HG03439 (cell line): ENCODE results near the gene GTPBP3.
"Not testable (repeated sequence)": the region's sequence is repeated elsewhere in the genome, so short reads cannot be mapped to it uniquely, and the experiment has no call there.

Source experiments
- ATAC-seq: cut with Tn5 transposase; IDR thresholded peaks from one replicate; pipeline ENCODE4 v1.9.1; 2021; ENCODE audit warnings: mild to moderate bottlenecking, moderate library complexity; ENCODE audit not compliant: unreplicated experiment

The GTPBP3 gene, protein sequence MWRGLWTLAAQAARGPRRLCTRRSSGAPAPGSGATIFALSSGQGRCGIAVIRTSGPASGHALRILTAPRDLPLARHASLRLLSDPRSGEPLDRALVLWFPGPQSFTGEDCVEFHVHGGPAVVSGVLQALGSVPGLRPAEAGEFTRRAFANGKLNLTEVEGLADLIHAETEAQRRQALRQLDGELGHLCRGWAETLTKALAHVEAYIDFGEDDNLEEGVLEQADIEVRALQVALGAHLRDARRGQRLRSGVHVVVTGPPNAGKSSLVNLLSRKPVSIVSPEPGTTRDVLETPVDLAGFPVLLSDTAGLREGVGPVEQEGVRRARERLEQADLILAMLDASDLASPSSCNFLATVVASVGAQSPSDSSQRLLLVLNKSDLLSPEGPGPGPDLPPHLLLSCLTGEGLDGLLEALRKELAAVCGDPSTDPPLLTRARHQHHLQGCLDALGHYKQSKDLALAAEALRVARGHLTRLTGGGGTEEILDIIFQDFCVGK

DNA sequence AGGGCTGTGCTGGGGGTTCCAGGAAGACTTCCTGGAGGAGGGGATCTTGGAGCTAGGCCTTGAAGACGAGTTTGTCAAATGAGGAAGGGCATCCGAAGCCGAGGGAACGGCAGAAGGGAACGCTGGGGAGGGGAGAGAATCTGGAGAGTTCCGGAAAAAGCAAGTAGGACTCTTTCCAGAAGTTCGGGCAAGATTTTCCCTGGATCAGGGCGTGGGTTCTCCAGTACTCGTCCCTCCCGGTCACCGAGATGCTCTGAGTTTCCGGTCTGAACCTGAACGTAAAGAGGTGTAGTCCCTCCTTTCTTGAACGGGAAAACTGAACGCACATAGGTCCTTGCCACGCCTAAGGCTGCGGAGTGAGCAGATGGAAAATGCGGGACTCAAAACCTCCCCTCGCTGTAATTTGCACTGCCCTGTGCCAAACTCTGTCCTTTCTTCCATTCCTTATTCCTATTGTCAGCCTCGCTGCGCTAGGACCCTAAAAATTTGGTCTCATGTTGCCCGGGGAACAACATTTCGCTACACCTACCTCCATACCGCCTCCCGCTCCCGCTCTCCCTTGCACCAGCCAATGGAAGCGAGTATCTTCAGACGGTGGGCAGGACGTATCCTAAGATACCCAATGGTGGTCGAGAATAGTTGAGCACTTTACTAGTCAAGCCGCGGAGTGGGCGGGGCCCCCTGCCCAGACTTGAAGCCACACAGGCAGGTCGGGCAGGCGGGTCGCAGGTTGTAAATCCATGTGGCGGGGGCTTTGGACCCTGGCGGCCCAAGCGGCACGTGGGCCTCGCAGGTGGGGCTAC, at the start of gene GTPBP3:
TSS of gene GTPBP3 (plus strand) at position 682 of the 803 bp plus-strand sequence. CDS start at position 741, 59 bp downstream.
- ATAC-seq: peak; percentile 70

DNA sequence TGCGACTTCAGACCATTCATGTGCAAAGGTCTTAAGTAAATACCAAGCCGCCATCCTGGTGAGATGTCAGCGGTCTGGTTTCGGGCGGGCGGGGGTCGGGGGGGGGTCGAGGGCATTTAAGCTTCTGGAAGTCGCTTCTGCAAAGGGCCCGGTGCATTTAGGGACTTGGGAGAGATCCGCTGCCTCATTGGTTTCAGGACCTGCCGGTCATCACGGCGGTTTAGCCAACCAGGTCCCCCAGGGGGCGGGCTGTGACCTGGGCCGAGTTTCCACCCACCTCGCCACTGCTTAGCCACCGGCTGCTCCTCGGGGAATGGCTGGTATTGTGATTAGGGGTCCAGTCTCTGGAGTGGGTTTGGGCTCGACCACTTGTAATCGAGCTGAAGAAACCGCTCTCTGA, 47.9 kb upstream of the GTPBP3 start:
- no peak for ATAC-seq

DNA sequence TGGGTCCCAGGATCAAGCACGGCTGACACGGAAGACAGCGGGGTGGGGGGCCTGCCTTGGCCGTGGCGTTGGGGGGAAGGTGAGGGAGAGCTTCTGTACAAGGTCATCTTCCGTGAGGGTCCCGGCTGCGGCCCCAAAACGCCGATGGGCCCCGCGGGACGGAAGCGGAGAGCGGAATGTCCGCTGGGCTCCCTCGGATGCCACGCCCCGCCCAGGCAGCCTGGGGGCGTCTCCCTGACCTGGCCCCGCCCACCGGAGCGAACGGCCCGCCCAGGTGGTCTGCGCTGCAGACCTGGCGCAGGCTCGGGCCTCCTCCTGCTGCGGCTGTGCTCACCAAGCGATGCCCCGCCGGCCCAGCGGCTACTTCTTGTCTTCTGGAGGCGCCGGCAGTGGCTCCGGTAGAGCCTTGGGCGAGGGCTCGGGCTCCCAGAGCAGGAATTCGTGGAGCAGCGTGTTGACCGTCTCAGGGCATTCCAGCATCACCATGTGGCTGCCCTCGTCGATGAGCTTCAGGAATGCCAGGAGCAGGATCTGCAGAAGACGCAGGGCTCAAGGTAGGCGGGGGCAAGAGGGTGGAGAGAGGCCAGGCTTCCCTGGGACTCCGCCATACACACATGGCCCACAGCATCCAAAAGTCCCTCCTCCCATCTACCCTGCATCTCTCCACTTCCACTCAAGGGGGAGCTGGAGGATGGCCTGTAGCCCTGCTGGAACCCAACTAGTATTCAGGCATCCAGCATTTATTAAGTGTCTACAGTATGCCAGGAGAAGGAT, 44.9 kb upstream of the GTPBP3 start:
- peak; percentile 55 for ATAC-seq

DNA sequence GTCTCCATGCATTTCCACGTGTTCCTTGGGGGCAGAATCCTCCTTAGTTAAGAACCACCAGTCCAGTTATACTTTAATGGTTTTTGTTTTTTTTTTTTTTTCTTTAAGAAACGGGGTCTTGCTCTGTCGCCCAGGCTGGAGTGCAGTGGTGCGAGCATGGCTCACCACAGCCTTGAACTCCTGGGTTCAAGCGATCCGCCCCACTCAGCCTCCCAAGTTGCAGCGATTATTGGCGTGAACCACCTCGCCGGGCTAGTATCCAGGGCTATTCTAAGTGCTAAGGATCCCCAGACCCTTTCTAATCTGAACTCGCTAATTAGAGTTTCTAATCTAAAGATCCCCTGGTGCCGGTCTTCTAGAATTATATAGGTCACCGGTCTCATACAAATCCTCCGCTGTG, 43.7 kb upstream of the GTPBP3 start:
- ATAC-seq: no peak

DNA sequence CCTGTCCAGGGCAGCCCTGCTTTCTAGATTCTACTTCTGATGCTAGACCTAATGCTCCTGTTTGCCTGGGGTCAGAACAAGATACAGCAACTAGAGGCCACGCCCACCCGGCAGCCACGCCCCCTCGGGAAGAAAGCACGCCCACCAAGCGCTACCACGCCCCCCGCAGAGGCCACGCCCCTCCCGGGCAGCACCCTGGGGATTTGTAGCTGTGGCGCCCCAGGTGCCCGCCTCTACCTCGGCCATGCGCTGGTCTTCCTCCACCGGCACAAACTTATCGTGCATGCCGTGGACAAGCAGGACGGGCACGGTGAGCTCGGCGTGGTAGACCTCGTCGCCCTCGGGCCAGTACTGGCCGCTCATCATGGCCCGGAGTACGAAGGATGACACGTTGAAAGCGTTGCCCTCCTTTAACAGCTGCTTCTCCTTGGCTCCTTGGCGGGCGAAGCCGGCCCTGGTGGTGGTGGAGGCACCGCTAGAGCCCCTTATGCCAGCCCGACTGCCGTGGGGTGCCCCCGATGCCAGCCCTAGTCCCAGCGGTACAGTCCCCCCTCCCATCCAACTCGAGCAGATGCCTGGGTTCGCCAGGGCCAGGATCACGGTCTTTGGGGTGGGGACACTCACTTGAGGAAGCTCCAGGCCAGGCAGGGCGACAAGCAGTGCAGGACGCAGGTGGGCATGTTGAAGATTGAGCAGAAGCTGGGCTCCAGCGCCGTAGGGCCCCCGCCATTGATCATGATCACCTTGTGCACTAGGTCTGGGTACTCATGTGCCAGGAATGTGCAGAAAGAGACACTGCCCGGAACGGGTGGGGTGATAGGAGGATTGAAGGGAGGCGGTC, 43.1 kb upstream of the GTPBP3 start:
- no peak for ATAC-seq

DNA sequence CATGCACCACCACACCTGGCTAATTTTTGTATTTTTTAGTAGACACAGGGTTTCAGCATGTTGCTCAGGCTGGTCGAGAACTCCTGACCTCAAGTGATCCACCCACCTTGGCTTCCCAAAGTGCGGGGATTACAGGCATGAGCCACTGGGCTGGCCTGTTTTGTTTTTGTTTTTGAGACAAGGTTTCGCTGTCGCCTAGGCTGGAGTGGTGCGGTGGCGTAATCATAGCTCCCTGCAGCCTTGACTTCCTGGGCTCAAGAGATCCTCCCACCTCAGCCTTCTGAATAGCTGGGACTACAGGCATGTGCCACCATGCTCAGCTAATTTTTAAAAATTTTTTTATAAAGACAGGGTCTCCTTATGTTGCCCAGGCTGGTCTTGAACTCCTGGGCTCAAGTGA, 41.8 kb upstream of the GTPBP3 start:
- ATAC-seq: not testable (repeated sequence)

DNA sequence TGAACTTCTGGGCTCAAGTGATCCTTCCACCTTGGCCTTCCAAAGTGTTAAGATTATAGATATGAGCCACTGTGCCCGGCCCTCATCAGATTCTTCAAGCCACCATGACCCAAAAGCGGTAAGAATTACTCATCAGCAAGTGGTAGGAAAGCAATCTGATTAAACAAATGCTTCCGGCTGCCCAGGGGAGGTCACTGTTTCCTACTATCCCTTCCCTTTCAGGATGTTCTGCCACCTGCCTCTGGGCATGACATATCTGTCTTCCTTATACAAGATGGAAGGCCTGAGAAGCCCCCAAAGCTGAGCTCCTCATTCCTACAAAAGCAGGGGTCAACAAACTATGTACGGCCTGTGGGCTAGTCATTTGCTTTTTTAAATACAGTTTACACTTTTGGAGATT, 41.1 kb upstream of the GTPBP3 start:
- no peak for ATAC-seq

DNA sequence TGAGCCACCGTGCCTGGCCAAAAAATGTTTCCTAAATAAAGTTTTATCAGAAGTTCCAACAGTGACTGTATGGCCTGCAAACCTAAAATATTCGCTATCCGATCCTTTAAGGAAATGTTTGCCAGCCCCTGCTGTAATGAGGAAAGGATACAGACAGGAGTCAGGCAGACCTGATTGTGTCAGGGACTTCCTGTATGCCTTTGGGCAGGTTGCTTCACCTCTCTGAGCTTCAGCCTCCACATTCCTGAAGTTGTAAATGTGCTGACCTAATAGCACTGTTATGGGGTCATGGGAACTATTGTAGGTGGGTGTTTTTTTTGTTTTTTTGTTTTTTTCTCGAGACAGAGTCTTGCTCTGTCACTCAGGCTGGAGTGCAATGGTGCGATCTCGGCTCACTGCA, 40.4 kb upstream of the GTPBP3 start:
- ATAC-seq: no peak

DNA sequence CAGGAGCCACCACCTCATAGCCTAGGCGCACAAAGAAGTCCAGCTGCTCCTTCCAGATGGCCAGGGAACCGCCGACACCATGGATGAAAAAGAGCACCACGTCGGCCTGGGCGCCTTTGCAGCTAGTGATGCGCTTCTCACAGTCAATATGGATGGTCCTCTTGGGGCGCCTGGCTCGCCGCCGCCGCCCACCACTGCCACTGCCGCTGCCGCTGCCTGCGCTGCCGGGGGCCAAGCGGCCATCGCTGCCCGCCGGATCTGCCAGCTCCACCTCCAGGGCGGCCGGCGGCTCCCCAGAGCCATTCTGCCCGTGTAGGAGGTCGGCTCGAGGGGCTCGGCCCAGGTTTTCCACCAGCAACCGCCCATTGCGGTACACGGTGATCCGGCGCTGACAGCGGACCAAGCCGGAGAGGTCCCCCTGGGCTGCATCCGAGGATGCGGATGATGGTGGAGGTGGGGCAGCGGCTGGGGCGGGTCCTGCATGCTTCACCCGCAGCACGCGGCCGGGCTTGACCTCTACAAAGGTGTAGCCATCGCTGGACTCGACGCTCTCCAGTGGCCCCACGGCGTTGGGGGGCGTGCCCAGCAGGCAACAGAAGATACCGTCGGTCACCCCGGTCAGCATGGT, 36.2 kb upstream of the GTPBP3 start:
- ATAC-seq: no peak

DNA sequence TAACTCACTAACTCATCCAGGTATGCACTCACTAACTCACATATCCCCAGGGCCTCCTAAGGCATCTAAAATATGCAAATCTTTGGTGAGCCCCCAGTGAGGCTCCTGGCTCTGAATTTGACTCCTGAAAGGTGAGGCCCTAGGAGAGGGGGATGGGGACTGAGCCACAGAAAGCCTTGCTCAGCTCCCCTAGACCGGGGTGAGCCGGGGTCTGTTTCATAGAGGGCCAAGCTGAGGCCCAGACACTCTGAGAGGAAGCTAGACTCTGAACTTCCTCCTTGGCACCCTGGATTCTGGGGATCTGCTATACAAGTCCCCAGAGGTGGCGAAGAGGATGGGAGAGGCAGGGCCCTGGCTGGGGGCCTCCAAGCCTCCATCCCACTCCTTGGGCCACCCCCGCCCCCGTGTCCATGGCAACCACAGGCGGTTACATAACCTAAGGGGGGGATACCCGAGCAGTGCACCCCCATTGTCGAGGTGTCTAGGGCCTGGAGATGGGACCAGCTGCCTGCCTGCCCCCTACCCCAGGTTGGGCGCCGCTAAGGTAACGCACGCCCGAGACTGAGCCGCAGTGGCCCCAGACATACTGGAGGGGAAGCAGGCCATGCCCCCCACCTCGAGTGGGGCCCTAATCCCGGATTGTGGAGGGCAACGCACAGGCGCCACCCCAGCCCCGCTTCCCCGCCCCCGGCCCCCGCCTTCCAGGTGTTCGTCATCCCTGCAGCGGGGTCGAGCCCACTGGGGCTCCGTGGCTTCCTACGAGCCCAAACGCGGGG, 34.8 kb upstream of the GTPBP3 start:
- ATAC-seq: no peak

DNA sequence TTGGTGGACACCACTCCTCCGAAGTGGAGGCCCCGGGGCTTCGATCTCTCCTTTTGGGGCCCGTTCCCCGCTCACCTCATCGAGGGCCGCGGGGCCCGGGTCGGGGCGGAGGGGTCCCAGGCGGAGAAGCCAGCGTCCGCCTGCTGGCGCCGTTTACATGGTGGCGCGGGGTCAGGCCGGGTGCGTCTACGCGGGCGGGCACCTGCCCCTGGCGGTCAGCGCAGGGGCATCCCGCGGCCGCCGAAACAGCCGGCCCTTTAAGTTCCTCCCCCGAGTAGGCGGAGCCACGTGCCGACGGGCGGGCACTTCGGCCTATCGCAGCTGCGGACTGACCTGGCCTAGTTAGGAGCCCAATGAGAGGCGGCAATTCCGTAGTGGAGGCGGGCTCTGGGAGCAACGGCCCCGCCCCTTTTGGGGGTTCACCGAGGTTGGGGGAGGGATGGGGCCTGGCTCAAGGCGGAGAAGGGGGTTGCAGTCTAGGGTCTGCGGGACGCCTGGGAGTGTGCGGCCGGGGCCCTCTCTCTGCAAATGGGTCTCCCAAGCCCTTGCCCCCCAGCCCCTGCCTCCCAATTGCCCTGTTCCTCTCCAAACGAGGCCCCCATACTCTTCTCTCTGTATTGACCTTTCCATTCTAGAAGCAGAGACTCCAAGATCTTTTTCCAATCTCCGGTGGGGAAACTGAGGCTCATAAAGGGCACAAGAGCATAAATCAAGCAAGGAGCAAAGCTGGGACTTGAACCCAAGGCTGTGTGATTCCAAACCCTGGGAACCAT, 34.0 kb upstream of the GTPBP3 start, which contains the start of gene ABHD8:
TSS of gene ABHD8 (minus strand) at position 259 of the 773 bp plus-strand sequence. CDS start 1,809 bp downstream, outside the sequence.
- peak; percentile 46 for ATAC-seq

DNA sequence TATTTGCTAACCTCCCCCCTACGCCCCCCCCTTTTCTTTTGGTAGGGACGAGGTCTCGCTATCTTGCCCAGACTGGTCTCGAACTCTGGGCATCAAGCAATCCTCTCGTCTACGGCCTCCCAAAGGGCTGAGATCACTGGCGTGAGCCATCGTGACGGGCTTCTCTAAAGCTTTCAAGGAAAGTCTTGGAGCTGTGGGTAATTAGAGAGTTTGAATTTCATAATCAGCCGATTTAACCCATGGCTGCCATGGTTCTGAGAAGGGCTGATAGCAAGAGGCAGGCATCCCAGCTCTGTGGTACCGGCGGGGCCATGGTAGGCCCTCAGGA, 33.4 kb upstream of the GTPBP3 start:
- ATAC-seq: no peak

DNA sequence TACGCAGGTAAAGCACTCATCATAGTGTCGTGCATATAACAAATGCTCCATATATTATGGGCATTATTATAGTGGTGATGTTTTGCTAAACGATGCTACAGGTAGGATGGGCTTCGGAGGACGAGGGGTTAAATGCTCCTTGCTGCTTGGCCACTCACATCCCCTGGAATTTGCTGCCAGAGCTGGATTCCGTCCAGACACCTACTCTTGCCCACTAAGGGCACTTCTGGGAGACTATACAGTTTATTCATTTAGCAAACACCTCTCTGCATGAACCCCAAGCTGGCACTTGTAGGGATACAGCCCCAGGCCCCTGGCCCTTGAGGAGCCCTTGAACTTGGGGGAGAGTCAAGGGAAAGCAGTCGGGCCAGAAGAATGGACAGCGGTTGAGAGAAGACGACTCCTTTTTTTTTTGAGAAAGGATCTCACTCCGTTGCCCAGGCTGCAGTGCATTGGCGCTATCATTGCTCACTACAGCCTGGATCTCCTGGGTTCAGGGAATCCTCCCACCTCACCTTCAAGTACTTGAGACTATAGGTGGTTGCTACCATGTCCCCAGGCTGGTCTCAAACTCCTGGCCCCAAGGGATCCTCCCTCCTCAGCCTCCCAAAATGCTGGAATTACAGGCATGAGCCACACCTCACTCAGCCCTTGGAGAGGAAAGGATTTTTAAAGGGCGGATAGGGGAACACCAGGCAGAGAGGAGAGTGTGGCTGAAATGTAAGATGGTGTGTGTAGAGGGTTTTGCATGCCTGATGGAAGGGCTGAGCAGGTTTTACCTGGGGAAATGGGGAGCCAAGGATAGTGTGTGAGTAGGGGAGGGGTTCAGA, 32.8 kb upstream of the GTPBP3 start:
- ATAC-seq: no peak

DNA sequence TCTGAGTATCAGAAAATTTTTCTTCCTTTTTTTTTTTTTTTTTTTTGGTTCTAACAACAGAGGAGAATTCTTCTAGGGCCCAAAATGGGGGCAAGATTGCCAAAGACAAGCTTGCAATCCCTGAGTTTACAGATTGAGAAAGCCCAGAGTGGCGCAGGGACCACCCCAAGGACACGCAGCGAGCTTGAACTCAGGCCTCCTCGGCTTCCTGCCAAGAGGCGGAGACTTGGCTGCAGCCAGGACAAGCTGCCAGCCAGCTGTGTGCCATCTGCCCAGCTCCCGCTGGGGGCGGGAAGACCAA, 32.2 kb upstream of the GTPBP3 start:
- ATAC-seq: no peak

DNA sequence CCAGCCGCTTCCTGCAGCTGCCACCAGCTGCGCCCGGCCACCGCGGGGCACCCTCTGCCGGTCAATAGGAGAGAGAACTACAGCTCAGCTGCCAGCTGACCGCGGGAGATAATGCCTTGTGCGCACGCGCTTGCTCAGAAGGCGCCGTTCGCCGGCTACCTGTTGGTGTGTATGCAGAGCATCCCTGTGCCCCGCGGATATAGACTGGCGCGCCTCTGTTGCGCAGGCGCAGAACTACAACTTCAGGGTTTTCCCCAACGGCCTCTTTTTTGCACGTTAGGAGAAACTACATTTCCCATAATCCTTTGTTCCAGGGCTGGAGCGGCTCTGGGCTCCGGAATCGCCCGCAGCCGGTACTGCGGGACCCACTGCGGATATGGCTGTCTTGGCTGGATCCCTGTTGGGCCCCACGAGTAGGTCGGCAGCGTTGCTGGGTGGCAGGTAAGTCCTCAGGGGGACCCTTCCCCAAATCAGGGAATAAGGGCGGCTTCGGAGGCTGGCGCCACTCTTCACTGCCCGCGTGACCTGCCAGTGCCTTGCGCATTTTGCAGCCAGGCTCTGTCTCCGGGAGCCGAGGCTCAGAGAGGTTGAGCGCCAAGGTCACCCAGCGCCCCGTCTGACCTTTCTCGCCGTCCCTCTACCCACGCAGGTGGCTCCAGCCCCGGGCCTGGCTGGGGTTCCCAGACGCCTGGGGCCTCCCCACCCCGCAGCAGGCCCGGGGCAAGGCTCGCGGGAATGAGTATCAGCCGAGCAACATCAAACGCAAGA, 31.7 kb upstream of the GTPBP3 start, which contains the start of gene MRPL34:
TSS of gene MRPL34 (plus strand) at position 356 of the 768 bp plus-strand sequence. CDS start at position 377, 21 bp downstream.
- ATAC-seq: peak; percentile 64

DNA sequence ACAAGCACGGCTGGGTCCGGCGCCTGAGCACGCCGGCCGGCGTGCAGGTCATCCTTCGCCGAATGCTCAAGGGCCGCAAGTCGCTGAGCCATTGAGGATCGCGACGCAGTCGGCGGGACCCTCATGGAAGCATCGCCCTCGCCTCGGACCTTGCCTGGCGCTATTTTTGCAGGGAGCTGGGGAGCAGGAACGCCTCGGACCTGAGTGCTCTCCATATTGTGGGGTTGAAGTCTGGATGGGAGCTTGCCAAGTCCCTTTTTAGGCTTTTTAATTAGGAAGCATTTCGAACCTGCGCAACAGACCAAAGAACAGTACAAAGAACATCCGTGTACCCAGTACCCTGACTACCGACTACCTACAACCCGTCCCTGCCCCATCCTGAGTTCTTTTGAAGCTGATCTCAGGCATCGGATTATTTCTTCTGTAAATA, 31.1 kb upstream of the GTPBP3 start:
- no peak for ATAC-seq
